GM21381 (cell line): ENCODE measurements around the gene TNRC18.

ENCODE experiments used
- ATAC-seq: cut with Tn5 transposase; IDR thresholded peaks from one replicate; pipeline ENCODE4 v1.9.1; 2021; ENCODE audit warnings: mild to moderate bottlenecking, moderate library complexity; ENCODE audit not compliant: unreplicated experiment

Gene TNRC18

GRCh38 chr7:5354460-5355232 lies 69.0 kb downstream of the TNRC18 start:
- no peak for ATAC-seq

- ATAC-seq: no peak
These were observed 71.1 kb downstream of the TNRC18 start for GRCh38 chr7:5352440-5353010.

GRCh38 chr7:5351507-5352265 lies 71.9 kb downstream of the TNRC18 start:
- no peak for ATAC-seq

GRCh38 chr7:5350600-5351385 lies 72.8 kb downstream of the TNRC18 start:
- ATAC-seq: no peak

- ATAC-seq: no peak
These were observed 73.5 kb downstream of the TNRC18 start for GRCh38 chr7:5350174-5350463.

- ATAC-seq: no peak
These were observed 74.0 kb downstream of the TNRC18 start for GRCh38 chr7:5349437-5350173.

GRCh38 chr7:5349005-5349380 lies 74.6 kb downstream of the TNRC18 start:
- no peak for ATAC-seq

- no peak for ATAC-seq
These were observed 75.3 kb downstream of the TNRC18 start for GRCh38 chr7:5348134-5349004.

GRCh38 chr7:5345671-5346070 lies 78.0 kb downstream of the TNRC18 start:
- no peak for ATAC-seq

- no peak for ATAC-seq
These were observed 78.5 kb downstream of the TNRC18 start for GRCh38 chr7:5345171-5345570.

GRCh38 chr7:5344342-5344741 lies 79.3 kb downstream of the TNRC18 start:
- no peak for ATAC-seq

- no peak for ATAC-seq
These were observed 79.8 kb downstream of the TNRC18 start for GRCh38 chr7:5343884-5344283.

- ATAC-seq: no peak
These were observed 81.0 kb downstream of the TNRC18 start for GRCh38 chr7:5342631-5343030.

- ATAC-seq: no peak
These were observed 83.7 kb downstream of the TNRC18 start for GRCh38 chr7:5339955-5340354.

GRCh38 chr7:5337047-5337446 lies 86.6 kb downstream of the TNRC18 start:
- no peak for ATAC-seq

- ATAC-seq: no peak
These were observed 89.0 kb downstream of the TNRC18 start for GRCh38 chr7:5334671-5335070.

- no peak for ATAC-seq
These were observed 90.3 kb downstream of the TNRC18 start for GRCh38 chr7:5333121-5334045.

GRCh38 chr7:5332579-5332978 lies 91.1 kb downstream of the TNRC18 start:
- ATAC-seq: no peak

- ATAC-seq: no peak
These were observed 93.3 kb downstream of the TNRC18 start for GRCh38 chr7:5330288-5330687.
